GM18868 (cell line): Measurements from ENCODE around the gene ADGRG6.
A peak's percentile ranks its signal among the peaks of the same experiment; 100 is the strongest.

Experiments
- ATAC-seq: cut with Tn5 transposase; IDR thresholded peaks from one replicate; pipeline ENCODE4 v1.9.1; 2021; ENCODE audit warnings: mild to moderate bottlenecking, moderate library complexity; ENCODE audit not compliant: unreplicated experiment

The ADGRG6 gene

GRCh38 chr6:142290851-142291250, 11.0 kb upstream of the ADGRG6 start:
- ATAC-seq: no peak

GRCh38 chr6:142291512-142291911, 10.3 kb upstream of the ADGRG6 start:
- ATAC-seq: no peak

GRCh38 chr6:142292166-142292924, 9.5 kb upstream of the ADGRG6 start:
- no peak for ATAC-seq

- ATAC-seq: no peak
Observed at GRCh38 chr6:142293121-142293520, 8.7 kb upstream of the ADGRG6 start.

GRCh38 chr6:142294679-142295078, 7.1 kb upstream of the ADGRG6 start:
- ATAC-seq: no peak

GRCh38 chr6:142296975-142297604, 4.7 kb upstream of the ADGRG6 start:
- no peak for ATAC-seq

GRCh38 chr6:142297605-142297995, 4.2 kb upstream of the ADGRG6 start:
- ATAC-seq: no peak

- ATAC-seq: no peak
Observed at GRCh38 chr6:142297996-142298753, 3.6 kb upstream of the ADGRG6 start.

GRCh38 chr6:142300302-142300701, 1.5 kb upstream of the ADGRG6 start:
- ATAC-seq: no peak

GRCh38 chr6:142300758-142301650, 803 bp upstream of the ADGRG6 start:
- peak; percentile 1 for ATAC-seq

- no peak for ATAC-seq
Observed at GRCh38 chr6:142302421-142303175, 791 bp downstream of the ADGRG6 start.

- no peak for ATAC-seq
Observed at GRCh38 chr6:142303176-142303533, 1.3 kb downstream of the ADGRG6 start.

- no peak for ATAC-seq
Observed at GRCh38 chr6:142304241-142304640, 2.4 kb downstream of the ADGRG6 start.

GRCh38 chr6:142306736-142307135, 4.9 kb downstream of the ADGRG6 start:
- no peak for ATAC-seq

GRCh38 chr6:142307963-142308748, 6.3 kb downstream of the ADGRG6 start:
- ATAC-seq: no peak

- ATAC-seq: no peak
Observed at GRCh38 chr6:142309426-142309825, 7.6 kb downstream of the ADGRG6 start.

GRCh38 chr6:142313284-142313683, 11.5 kb downstream of the ADGRG6 start:
- ATAC-seq: no peak

- ATAC-seq: no peak
Observed at GRCh38 chr6:142316791-142317368, 15.1 kb downstream of the ADGRG6 start.

GRCh38 chr6:142318714-142319113, 16.9 kb downstream of the ADGRG6 start:
- ATAC-seq: peak; percentile 40
